GM18520 (cell line): ENCODE measurements around the gene MKNK1.
A peak's percentile ranks its signal among the peaks of the same experiment; 100 is the strongest.

Source experiments
- ATAC-seq: cut with Tn5 transposase; IDR thresholded peaks from one replicate; pipeline ENCODE4 v1.9.1; 2021; ENCODE audit not compliant: unreplicated experiment

Gene MKNK1

GRCh38 chr1:46619656-46620258, 15.7 kb upstream of the MKNK1 start:
- no peak for ATAC-seq

GRCh38 chr1:46618754-46619415, 14.8 kb upstream of the MKNK1 start:
- no peak for ATAC-seq

- no peak for ATAC-seq
Observed at GRCh38 chr1:46617833-46618232, 13.8 kb upstream of the MKNK1 start.

GRCh38 chr1:46617108-46617800, 13.2 kb upstream of the MKNK1 start:
- no peak for ATAC-seq

- ATAC-seq: peak; percentile 61
Observed at GRCh38 chr1:46616277-46617107, 12.4 kb upstream of the MKNK1 start, which contains the start of gene MOB3C. MOB3C (minus strand) TSS chr1:46616811; CDS start chr1:46613321, 3,490 bp downstream.

GRCh38 chr1:46615735-46616134, 11.7 kb upstream of the MKNK1 start:
- ATAC-seq: no peak

GRCh38 chr1:46615088-46615487, 11.0 kb upstream of the MKNK1 start:
- no peak for ATAC-seq

- no peak for ATAC-seq
Observed at GRCh38 chr1:46614604-46614984, 10.5 kb upstream of the MKNK1 start.

GRCh38 chr1:46613661-46614603, 9.9 kb upstream of the MKNK1 start:
- no peak for ATAC-seq

GRCh38 chr1:46612937-46613660, 9.0 kb upstream of the MKNK1 start:
- ATAC-seq: no peak

- no peak for ATAC-seq
Observed at GRCh38 chr1:46611691-46612221, 7.7 kb upstream of the MKNK1 start.

- no peak for ATAC-seq
Observed at GRCh38 chr1:46607345-46608130, 3.5 kb upstream of the MKNK1 start.

GRCh38 chr1:46606255-46606965, 2.3 kb upstream of the MKNK1 start:
- no peak for ATAC-seq

- ATAC-seq: no peak
Observed at GRCh38 chr1:46605232-46605631, 1.2 kb upstream of the MKNK1 start.

- no peak for ATAC-seq
Observed at GRCh38 chr1:46603481-46603857, 599 bp downstream of the MKNK1 start.

GRCh38 chr1:46601257-46602007, 2.6 kb downstream of the MKNK1 start:
- no peak for ATAC-seq
